Loucy (cell line): ENCODE measurements around the gene SRPK3.
"Not testable (repeated sequence)": the region's sequence is repeated elsewhere in the genome, so short reads cannot be mapped to it uniquely, and the experiment has no call there.

Experiments
- EZH2phosphoT487 ChIP-seq: fragments of 200-600 bp; IDR thresholded peaks from 2 replicates; pipeline ENCODE4 v1.6.1; 2018; ENCODE audit warnings: antibody characterized with exemption, mild to moderate bottlenecking, moderate library complexity, borderline replicate concordance
- TF ChIP-seq, protein P1 (sequence below): fragments of 200-600 bp; sonication (generic); conservative IDR thresholded peaks from 2 replicates; pipeline ENCODE4 v1.5.1; 2014; ENCODE audit warnings: mild to moderate bottlenecking, antibody characterized with exemption, low read length

DNA sequence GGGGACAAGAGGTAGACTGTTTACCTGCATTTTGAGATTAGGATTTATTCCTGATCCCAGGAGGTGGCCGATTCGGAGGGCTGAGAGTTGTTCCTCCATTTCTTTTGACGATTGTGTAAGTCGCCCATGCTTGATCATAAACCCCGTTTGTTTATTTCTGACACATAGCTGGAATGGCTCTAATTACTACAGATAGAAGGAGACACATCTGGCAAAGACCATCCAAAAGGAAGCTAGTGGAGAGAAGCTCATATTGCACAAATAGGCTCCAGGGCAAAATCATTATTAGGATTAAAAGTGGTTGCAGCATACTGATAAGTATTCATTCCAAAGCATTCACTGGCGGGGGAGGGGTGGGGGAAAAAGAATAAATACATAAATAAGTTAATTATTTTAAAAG, 33.9 kb upstream of the SRPK3 start:
- TF ChIP-seq, protein P1, sequence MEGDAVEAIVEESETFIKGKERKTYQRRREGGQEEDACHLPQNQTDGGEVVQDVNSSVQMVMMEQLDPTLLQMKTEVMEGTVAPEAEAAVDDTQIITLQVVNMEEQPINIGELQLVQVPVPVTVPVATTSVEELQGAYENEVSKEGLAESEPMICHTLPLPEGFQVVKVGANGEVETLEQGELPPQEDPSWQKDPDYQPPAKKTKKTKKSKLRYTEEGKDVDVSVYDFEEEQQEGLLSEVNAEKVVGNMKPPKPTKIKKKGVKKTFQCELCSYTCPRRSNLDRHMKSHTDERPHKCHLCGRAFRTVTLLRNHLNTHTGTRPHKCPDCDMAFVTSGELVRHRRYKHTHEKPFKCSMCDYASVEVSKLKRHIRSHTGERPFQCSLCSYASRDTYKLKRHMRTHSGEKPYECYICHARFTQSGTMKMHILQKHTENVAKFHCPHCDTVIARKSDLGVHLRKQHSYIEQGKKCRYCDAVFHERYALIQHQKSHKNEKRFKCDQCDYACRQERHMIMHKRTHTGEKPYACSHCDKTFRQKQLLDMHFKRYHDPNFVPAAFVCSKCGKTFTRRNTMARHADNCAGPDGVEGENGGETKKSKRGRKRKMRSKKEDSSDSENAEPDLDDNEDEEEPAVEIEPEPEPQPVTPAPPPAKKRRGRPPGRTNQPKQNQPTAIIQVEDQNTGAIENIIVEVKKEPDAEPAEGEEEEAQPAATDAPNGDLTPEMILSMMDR: not testable (repeated sequence)
- not testable (repeated sequence) for TF ChIP-seq EZH2phosphoT487
